Lower lobe of right lung (tissue), 2 donors: Measurements from ENCODE around the gene KIAA0513. TPM values are rescaled to one million over a fixed set of nuclear protein-coding genes. Genes with fewer than 3 reads are reported as not detected.

ENCODE experiments used
- ATAC-seq, 2 donors: fragments of 200-7000 bp; cut with Tn5 transposase; one replicate each; pipeline ENCODE4 v1.9.1; 2020 to 2022; ENCODE audit warnings: mild to moderate bottlenecking in 2 of 2, moderate library complexity in 2 of 2
- DNase-seq: peaks from one replicate; pipeline ENCODE4 v3.0.0-alpha.2; 2020
- H3K27ac ChIP-seq: fragments of 200-600 bp; one replicate; pipeline ENCODE4 v1.8.0; 2022
- H3K27me3 ChIP-seq: fragments of 200-600 bp; one replicate; pipeline ENCODE4 v1.8.0; 2022; ENCODE audit warnings: low read depth
- H3K36me3 ChIP-seq: fragments of 200-600 bp; one replicate; pipeline ENCODE4 v1.8.0; 2022; ENCODE audit warnings: mild to moderate bottlenecking
- H3K4me1 ChIP-seq: fragments of 200-600 bp; one replicate; pipeline ENCODE4 v1.8.0; 2022
- H3K4me3 ChIP-seq: fragments of 200-600 bp; one replicate; pipeline ENCODE4 v1.8.0; 2022; ENCODE audit warnings: mild to moderate bottlenecking
- H3K9me3 ChIP-seq: fragments of 200-600 bp; one replicate; pipeline ENCODE4 v1.8.0; 2022
- intact Hi-C: fragments of 100-400 bp; cut with DNase I; formaldehyde crosslinking; loops from one replicate; pipeline ENCODE4 v1.11.0; 2022
- total RNA-seq: library from RNA; stranded (reverse); fragmentation: NEBNext Ultra II Directional; extraction: Animal tissue kit (Norgen Biotek cat#: 25700); gene quantifications from one replicate; pipeline ENCODE4 v1.2.1, GENCODE V29; 2021
- TF ChIP-seq, protein P1 (sequence below): fragments of 200-600 bp; IDR thresholded peaks from one replicate; pipeline ENCODE4 v1.8.0; 2022; ENCODE audit warnings: antibody characterized with exemption, mild to moderate bottlenecking
- donor health status: DM: no; HTN: yes; CAD: no; lungs with severe emphysema.

KIAA0513 gene
- total RNA-seq, 1 donor from 2014 or later = 31.1 TPM

DNA sequence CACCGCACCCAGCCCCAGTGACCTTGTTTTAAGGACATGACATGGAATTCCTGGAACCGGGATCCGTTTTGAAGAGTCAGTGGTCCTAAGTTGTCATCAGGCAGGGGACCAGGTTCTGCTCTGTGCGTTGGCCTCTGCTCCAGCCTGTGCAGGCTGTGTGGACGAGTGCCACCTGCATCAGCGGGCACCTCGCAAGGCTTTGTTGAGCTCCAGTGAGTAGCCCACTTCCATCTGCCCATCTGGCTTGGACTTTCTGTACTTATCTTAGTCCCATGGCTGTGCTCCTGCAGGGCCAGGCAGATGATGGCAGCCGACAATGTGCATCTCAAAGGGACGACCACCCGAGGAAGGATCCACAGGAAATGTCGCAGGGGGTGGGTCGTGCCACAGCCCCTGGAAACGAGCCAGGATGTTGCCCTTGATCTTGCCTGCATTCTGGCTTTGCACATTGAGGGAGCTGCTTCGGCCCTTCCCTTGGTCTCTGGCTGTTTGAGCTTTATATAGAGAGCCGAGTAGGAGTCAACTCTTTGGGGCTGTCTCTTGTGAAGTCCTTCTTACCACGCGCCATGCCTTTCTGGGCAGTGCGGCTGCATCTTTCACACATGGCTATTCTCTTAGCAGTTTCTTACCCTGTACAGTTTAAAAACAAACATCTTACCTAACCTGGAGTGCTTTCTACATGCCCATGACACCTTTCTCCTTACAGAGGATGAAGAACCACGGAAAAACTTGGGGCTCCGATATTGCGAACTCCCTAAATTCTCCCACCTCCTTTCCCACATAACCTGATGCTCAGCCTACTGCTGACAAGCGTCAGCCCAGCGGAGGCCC, 18.3 kb downstream of the KIAA0513 start:
- intact Hi-C loops = no loop called here
- H3K36me3 ChIP-seq = no peaks in the 10 kb centered on the region

DNA sequence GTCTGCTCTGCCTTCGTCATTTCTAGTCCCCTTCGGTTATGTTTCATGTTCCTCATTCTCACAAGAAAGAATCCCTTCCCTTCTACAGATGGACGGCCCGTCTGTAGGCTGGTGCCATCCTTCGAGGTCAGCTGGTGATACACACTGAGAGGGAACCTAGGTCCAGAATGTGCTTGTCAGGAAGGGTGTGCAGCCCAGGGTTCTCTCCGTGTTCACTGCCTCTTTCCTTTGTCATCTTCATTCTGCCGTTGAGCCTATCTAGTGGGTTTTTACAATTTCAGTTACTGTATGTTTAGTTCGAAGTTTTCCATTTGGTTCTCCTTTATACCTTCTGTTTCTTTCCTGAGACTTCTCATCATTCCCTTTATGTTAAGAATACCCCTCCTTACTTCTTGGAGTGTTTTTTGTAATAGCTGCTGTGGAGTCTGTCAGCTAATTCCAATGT, 18.9 kb downstream of the KIAA0513 start:
- TF ChIP-seq, protein P1, sequence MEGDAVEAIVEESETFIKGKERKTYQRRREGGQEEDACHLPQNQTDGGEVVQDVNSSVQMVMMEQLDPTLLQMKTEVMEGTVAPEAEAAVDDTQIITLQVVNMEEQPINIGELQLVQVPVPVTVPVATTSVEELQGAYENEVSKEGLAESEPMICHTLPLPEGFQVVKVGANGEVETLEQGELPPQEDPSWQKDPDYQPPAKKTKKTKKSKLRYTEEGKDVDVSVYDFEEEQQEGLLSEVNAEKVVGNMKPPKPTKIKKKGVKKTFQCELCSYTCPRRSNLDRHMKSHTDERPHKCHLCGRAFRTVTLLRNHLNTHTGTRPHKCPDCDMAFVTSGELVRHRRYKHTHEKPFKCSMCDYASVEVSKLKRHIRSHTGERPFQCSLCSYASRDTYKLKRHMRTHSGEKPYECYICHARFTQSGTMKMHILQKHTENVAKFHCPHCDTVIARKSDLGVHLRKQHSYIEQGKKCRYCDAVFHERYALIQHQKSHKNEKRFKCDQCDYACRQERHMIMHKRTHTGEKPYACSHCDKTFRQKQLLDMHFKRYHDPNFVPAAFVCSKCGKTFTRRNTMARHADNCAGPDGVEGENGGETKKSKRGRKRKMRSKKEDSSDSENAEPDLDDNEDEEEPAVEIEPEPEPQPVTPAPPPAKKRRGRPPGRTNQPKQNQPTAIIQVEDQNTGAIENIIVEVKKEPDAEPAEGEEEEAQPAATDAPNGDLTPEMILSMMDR = no peak
- peak; percentile 54 for DNase-seq

More for the DNA sequence above, 18.3 kb downstream of the KIAA0513 start:
- no peak for ATAC-seq
- Histone ChIP-seq H3K27ac (no peak overlapping the region), H3K4me3 (no peak overlapping the region), H3K27me3 (no peaks in the 10 kb centered on the region), H3K4me1 (peaks cover 25% of the 10 kb centered on the region), H3K9me3 (no peaks in the 10 kb centered on the region)
- TF ChIP-seq, protein P1 = no peak
- peak; percentile 25 for DNase-seq

DNA sequence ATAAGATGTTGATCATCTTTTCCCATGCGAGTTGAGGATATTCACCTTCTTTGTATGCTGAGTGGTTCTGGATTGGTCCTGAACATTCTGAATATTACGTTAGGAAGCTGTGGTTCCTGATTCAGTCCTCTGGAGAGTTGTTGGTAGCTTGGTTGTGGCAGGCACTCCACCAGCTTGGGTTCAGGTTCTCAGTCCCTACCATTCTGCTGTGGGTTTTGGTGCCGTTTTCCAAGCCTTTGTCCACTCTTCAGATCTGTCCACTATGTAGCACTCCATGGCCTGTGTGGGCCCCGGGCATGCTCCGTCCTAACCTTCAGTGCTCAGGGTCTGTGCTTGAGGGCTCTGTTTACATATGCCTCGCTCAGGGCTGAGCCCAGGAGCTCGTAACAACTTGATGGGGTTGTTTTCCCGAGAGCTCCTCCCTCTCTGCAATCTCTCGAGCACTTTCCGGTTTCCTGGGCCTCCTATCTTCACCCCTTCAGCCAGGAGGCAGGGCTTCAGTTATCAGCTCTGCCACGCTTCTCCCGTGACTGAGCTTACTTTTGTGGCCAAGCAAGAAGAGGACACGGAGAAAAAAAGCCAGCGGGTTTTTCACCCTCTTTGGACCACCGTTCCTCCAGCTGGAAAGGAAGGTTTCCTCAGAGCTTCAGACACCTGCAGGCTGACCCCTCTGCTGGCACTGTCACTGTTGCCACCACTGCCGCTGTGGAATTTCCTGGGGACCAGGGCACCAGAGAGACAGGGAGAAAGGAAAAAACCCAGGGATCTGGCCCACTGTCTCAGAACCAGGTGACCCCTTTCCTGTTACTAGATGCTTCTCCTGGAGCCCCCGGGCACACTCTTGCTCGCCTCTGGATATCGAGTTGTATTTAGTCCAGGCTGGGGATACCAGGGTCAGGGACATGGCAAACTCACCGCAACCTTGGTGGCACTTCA, 19.6 kb downstream of the KIAA0513 start:
- ATAC-seq = peak; percentile 83 to 90

More for the DNA sequence above, 18.9 kb downstream of the KIAA0513 start:
- H3K27me3 ChIP-seq = no peaks in the 10 kb centered on the region
- H3K9me3 ChIP-seq = no peaks in the 10 kb centered on the region
- no peak overlapping the region for H3K4me3 ChIP-seq
- no peaks in the 10 kb centered on the region for H3K36me3 ChIP-seq
- H3K27ac ChIP-seq = peak overlapping the region; percentile 71
- intact Hi-C loops = no loop called here
- H3K4me1 ChIP-seq = peaks cover 28% of the 10 kb centered on the region
- ATAC-seq = peak; percentile 20 to 43

DNA sequence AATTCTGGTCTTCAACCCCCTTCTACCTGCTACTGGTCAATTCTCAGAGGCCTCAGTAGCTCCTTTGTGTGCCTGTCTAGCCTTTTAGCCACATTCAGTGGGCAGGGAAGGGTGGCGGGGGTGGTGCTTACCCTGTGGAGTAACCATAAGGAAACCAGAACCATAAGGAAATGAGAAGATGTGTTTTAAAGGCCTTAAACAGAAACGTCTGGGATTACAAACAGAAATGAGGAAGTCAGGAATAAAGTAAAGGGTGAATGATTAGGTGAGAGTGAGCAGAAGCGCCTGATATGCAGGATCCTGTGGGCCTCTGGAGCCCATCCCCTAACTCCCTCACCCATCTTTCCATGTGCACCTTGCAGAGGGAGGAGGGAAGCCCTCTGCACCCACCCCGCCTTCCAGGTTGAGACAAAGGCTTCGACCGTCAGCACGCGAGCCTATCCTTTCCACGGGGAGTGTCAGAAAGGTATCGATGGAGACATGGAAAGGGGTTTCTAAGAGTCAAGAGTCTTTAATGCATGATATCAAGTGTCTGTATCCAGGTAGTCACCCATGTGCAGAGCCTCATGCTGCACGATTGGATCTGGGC, 20.4 kb downstream of the KIAA0513 start:
- H3K36me3 ChIP-seq = no peaks in the 10 kb centered on the region
- ATAC-seq (peak; percentile 49 to 57), DNase-seq (peak; percentile 80)
- intact Hi-C loops = no loop called here
- H3K9me3 ChIP-seq = no peaks in the 10 kb centered on the region
- TF ChIP-seq, protein P1 = no peak
- no peaks in the 10 kb centered on the region for H3K27me3 ChIP-seq
- no peak overlapping the region for H3K4me3 ChIP-seq
- peak overlapping the region; percentile 71 for H3K27ac ChIP-seq
- H3K4me1 ChIP-seq = peaks cover 28% of the 10 kb centered on the region

More for the DNA sequence above, 19.6 kb downstream of the KIAA0513 start:
- no peaks in the 10 kb centered on the region for H3K36me3 ChIP-seq
- H3K27me3 ChIP-seq = no peaks in the 10 kb centered on the region
- H3K27ac ChIP-seq = peak overlapping the region; percentile 71
- DNase-seq = peak; percentile 68
- no peaks in the 10 kb centered on the region for H3K9me3 ChIP-seq
- H3K4me1 ChIP-seq = peaks cover 28% of the 10 kb centered on the region
- intact Hi-C loops = no loop called here
- H3K4me3 ChIP-seq = peak overlapping the region; percentile 18
- TF ChIP-seq, protein P1 = no peak
